NCI-H146 treated with DMSO at 0.1 percent for 48 hours (cell line): ENCODE data around the gene M1AP.
"Not testable (repeated sequence)": the region's sequence is repeated elsewhere in the genome, so short reads cannot be mapped to it uniquely, and the experiment has no call there.

ENCODE experiments used
- DNase-seq: peaks from one replicate; lab custom pipeline; 2025; ENCODE audit not compliant: unreplicated experiment; lab: John Stamatoyannopoulos, UW

The M1AP gene

DNA sequence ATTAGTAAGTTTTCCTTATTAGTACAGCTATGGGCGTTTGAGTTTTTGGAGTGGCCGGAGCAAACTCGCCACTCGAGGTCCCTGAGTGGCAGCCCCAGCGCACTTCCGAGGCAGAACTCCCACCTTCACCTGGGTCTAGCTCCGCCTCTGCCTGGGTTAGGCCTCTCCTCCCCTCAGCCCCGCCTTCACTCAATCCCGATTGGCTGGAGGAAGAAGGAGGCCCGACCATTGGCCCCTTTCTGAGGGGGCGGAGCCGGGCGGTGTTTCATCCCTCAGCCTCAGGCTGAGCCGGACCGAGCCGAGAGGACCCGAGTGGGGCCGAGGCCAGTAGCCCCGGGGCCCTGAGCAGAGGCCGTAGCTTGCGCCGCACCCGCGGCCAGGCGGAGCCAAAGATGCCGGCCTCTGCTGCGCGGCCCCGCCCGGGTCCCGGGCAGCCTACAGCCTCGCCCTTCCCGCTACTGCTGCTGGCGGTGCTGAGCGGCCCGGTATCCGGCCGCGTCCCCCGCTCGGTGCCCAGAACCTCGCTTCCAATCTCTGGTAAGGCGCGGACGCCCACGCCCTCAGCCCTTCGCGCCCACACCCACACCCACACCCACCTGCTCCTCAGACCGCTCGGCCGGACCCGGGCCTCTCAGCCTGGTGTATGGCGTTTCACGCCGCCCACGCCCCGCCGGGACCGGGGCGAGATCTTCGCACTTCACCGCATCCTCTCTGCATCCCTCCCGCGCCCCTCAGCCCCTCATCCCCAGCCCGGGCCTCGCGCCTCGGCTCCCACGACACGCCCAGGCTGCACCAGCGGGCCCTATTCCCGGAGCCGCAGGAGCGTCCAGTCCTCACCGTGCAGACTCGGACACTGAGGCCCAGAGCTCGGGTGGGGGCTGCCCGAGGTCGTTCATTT lies 6.1 kb upstream of the M1AP start, which contains the start of gene SEMA4F:
Gene SEMA4F (plus strand): TSS at position 263 of the 898 bp plus-strand sequence. CDS start 130 bp downstream, at position 393.
- DNase-seq: peak; percentile 97

GRCh38 chr2:74653589-74653984 lies 5.5 kb upstream of the M1AP start:
- no peak for DNase-seq

DNA sequence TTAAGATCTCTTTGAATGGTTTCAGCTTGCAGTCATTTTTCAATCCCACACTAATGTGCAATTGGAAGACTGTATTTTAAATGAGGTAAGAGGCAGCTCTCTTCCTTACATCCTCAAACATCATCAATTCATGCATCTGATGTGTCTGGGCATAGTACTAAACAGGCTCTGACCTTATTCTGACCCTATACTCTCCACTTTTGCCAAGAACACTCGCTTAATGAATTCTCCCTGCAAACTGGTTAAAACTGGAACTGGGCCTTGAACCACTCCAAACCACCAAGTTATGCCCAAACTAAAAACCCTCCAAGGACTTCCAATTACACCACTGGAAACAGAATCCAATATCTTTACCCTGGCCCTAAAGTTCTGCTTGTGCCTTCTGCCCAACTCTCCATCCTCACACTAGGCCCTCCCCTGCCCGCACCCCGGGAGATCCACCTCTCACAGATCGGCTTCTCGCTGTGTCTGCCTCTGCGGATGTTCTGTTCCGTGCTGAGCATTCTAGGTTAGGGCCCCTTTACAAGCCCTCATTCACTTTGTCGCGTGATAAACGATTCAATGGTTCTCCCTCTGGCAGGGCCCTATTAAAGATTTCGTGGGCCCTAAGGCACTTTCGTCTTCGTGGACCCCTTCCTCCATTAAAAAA lies 1.2 kb downstream of the M1AP start:
- no peak for DNase-seq

DNA sequence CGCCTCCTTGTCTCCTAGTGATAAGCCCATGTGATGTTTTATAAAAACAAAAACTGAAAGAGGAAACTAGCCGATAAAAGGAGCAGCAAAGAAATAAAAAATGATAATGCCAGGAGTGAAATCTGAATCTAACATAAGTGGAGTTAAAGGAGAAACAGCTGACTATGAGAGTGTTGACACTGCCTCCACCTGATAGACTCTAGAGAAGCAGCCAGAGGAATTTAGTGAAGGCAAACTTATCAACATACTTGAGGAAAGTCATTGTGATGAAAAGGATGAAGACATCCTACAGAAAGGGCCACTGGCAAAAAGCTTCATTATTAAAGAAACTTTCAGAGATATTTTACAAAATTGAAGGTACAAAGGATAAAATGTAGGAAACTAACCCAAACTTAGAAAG lies 1.9 kb downstream of the M1AP start:
- DNase-seq: no peak

DNA sequence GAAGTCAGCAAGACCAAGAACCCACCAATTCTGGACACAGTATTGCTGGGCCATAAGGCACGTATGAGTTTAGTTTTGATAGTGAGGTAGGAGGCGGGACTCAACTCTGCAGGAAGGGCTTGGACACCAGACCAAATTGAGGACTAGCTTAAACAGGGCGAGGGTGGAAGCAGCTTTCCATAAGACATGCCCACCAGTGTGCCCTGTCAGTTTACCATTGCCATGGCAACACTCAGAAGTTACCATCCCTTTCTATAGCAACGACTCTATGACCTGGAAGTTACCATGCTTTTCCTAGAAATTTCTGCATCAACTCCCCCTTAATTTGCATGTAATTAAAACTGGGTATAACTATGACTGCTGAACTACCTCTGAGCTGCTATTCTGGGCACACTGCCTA lies 2.8 kb downstream of the M1AP start:
- no peak for DNase-seq

GRCh38 chr2:74639550-74639949 lies 8.6 kb downstream of the M1AP start:
- no peak for DNase-seq

DNA sequence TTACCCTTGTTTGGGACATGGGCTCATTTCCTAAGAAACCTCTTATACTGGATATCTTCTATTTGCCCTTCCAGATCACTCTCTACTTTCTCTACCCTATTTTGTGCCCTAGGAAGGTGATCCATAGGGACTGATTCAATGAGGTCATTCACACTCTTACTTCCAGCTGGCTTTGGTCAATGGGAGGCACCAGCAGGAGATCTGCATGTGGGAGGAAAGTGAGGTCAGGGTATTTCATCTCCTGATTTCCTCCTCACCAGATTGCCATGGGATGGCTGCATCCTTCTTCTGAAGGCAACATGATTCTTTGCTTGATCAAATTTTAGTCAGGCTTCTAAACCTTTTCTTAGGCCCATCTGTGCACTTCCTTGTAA lies 15.2 kb downstream of the M1AP start:
- DNase-seq: no peak

DNA sequence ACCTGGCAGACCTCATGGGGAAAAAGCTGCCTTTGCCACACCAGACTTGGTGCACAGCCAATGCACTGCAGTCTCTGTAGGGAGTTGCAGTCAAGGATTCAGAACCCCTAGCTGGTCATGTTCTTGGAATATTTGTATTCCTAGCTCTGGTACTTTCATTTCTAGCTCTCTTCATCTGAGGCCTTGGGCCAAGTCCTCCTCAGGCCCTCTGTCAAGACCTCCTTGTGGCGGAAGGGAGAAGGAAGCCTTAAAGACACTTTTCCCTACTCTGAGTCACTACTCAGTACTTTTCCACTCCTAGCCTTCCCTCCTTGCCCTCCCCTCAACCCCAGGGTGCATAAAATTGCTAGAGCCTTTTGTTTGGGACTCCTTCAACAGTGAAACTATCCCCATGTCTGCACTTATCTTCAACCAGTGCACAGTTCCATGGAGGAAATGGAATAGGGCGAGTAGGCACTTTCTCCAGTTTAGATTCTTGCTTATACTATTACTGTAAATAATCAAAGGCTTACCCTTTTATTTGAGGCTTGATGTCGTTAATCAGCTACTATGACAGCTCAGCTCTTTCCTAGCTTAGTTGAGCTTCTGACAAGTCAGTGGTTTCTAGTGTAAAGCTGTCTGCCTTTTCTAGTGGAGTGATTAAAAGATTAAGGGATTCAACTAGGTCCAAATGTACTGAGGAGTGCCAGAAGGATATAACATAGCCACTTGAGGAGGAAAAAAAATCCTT lies 15.8 kb downstream of the M1AP start:
- DNase-seq: no peak

GRCh38 chr2:74630454-74630853 lies 17.7 kb downstream of the M1AP start:
- DNase-seq: not testable (repeated sequence)

DNA sequence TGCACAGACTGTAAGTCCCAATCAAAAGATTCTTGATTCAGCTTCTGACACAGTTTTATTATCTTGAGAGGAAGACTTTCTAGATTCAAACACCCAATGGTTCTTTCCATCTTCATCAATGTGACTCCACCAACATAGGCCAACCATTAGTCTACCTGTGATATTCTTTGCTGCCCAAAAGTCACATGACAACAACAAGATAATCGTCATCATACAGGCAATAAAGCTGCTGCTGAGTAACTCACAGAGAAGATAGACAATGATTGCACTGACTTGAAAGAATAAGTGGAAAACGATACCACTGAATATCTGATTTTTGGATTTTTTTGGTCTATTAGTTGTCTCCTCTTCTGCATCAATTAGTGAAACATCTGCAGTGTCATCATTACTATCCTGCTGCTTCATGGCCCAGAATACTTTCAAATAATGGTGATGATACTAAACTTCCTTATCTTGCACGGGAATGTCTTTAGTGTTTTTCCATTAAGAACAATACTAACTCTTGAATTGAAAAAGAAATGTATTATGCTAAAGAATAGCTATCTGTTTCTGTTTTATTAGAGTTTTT lies 19.5 kb downstream of the M1AP start:
- DNase-seq: no peak

DNA sequence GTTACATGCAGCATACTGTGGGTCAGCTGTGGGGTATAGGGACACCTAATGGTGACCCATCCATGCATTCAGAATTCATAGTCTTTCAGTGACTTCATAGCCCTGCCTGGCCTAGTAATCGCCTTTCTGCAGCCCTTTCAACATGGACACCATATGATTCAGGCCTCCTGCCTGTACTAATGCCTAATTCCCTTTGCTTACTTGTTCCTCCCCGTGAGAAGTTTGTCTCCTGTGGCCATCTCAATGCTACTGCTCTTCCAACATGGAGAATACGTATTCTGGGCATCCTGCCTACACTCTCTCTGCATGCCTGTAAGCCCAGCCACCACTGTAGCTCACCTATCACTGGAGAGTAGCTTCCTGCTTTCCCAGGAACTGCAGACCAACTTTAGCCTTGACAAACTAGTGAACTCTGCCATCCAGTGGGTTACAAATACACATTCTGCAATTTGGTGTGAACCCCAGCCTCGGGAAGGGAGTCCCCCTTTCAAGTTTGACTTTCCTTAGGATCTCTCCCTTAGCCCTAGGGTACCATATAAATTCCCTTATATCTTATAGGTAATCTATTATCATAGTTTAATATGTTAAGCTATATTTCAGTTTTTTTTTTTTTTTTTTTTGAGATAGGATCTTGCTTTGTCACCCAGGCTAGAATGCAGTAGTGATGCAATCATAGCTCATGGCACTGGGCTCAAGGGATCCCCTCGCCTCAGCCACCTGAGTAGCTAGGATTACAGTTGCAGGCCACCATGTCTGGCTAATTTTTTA lies 22.3 kb downstream of the M1AP start:
- DNase-seq: no peak

DNA sequence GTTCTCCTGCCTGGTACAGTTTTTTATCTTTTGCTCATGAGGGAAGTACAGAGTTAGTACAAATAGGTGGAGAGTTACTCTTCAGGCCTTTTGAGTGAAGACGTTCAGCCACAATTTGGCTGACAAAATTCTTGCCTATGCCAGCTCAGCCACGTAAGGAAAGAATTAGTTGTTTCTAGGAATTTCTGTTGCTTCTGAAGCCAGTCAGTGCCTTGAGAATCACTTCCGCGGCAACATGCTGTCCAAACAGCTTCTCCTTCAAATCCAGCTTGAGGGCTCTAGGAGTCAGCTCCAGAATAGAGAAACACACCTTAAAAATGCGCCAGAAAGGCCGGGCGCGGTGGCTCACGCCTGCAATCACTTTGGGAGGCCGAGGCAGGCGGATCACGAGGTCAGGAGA lies 27.5 kb downstream of the M1AP start:
- DNase-seq: no peak

GRCh38 chr2:74619651-74620297 lies 28.4 kb downstream of the M1AP start:
- no peak for DNase-seq

DNA sequence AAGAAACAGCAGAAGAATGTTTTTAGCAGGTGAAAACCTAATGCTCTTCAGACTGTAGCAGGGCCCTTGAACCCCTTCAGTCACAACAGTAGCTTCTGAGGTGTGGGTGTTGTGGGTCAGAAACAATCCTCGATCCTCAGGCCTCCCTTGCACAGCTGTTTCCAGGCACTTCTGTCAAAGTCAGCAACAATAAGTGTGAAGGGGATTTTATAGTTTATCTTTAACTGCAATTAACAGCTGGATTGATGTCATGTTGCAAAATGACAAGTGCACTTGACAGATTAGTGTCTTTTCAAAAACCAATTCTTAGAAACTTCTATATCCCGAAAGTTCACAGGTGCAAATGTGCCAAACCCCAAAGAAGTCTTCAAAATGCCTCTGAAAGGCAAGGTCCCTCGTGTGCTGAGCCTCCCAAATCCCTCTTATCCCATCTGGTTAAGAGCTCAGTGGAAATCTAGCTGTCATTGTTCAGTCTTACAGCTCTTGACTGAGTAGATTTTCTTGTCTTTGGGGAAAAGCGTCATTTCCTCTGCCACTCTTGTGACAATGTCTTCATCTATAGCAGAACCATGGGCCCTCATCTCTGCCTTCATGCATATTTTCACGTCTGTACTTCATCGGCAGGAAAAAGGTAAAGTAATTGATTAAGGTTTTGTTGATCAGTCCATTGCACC lies 29.6 kb downstream of the M1AP start:
- DNase-seq: no peak

DNA sequence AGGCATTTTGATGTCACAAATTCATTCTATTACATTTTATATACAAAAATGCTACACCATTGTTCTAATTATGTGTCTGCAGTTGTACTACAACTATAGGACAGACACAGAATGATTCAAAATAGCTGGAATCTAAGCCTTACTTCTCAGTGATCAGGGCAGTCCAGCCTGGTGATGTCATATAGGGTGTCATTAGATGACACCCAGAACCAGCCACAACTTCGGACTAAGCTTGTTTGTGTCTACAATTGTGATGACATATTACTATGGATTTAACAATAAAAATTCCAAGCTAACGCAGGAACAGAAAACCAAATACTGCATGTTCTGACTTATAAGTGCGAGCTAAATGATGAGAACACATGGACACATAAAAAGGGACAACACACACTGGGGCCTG lies 31.0 kb downstream of the M1AP start:
- no peak for DNase-seq

GRCh38 chr2:74606927-74607326 lies 41.2 kb downstream of the M1AP start:
- no peak for DNase-seq

DNA sequence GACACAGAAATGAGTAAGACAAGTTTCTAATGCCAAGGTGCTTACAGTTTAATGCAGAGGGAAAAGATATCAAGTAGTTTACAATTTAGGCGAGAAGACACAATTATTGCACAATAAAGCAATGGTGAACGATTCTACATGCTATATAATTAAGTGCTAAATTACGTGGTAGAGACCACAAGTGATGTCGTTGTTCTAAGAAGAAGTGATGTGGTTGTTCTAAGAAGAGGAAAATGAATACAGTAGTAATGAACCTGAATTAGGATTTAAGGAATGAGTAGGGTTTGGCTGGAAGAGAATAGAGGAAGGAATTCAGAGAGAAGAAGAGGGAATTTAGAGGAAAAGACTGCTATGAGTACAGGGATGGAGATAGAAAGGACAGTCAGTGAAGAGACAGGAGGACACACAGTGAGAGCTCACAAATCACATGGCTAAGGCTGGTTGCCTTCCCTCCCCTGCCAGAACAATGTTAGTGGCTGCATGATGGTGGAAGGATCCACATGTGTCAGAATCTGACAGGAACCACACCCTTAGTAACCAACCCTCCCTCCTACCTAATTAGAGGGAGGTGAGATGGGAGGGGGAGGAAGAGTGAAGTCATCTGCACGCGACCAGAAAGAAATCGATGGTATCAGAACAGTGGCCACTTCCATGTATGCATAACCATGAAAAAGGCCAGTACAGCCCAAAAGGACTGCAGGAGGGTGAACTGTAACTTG lies 44.7 kb downstream of the M1AP start:
- DNase-seq: peak; percentile 35

- no peak for DNase-seq
These were observed 45.4 kb downstream of the M1AP start for GRCh38 chr2:74602586-74603281.
